NCI-H446 (cell line): ENCODE data around the gene PIM3.

Experiments used
- DNase-seq, 2 experiments: peaks; one replicate each; lab custom pipeline; 2025; lab: John Stamatoyannopoulos, UW

Gene PIM3

DNA sequence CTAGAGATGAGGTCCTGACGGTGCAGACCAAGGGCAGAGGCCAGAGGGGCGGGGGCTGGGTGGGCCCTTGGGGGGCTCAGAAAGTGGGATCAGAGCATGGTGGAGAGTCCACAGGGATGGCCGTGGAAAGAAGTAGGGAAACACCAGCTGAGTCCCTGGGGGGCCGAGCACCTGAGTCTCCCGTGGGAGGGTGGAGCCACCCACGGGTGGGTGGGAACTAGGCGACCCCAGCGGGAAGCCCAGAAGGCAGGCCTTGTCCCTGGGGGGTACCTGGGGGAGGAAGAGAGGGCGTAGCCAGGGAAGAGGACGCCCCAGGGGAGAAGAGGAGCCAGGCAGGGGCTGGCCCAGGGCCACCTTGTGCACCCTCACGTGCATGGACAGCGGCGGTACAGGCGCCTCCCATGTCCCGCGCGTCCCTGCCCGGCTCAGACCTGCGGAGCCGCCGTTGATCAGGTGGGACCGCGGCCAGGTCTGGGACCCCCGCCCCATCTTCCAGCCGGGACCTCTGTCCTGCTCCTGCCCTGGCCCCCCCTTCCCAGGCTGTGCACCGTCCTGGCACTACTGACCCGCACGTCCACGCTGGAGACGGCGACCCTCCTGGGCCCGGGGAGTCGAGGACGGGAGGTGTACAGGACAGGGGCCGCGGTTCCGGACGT lies 31.9 kb upstream of the PIM3 start:
- no peak for DNase-seq

DNA sequence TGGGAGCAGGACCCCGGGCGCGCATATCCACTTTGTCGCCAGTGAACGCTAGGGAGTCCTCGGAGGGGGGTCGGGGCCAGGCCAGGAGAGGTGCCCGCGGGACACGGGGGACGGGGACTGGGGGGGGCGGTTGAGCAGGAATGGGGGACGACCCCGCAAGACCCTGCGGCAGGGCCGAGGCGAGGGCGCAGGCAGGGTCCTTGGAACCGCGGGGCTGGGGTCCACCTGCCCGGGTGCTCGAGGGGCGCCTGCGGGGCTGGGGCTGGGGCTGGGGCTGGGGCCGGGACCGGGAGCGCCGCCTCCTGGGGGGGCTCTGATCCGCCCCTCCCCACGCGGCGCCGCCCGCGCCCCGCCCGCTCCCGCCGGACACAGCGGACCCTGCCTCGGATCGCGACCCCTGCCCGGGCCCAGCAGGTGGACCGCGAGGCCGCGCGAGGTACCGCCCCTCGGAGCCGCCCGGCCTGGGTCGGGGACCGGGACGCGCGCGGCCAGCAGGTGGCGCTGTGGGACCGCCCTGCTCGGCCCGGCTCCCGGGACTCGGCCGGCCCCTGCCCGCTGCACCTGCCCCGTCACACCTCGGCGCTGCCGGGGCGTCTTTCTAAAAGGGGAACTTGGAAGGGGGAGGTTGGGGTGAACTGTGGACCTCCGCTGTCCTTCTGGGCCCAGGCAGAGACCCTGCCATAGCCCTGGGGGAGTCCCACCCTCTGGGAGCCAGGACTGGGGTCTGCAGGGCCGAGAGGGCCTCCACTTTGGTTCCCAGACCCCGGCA lies 31.2 kb upstream of the PIM3 start:
- DNase-seq = peak in 1 of 2 experiments; percentile 59

DNA sequence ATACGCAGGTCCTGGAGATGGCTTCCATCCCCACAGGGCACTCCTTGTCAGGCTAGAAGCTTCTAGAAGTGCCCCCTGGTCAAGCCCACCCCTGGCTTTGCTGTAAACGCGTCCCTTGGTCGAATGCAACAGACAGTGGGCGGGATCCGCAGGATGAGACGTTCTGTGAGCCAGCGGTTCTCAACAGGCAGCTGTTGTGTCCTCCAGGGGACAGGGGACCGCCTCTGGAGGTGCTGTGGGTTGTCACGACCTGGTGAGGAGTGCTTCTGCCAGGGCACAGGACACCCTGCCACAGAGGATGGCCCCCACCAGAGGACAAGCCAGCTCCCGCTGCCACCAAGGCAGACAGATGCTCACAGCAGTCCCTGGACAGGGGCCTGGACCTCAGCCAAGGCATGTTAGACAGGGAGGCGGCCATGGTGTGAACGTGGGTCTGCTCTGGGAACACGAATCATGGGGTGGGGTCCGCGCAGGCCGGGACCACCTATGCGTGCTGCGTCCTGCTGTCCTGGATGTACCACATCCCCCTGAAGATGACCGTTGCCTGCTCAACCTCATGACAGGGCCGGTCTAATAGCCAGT lies 30.5 kb upstream of the PIM3 start:
- DNase-seq = no peak

DNA sequence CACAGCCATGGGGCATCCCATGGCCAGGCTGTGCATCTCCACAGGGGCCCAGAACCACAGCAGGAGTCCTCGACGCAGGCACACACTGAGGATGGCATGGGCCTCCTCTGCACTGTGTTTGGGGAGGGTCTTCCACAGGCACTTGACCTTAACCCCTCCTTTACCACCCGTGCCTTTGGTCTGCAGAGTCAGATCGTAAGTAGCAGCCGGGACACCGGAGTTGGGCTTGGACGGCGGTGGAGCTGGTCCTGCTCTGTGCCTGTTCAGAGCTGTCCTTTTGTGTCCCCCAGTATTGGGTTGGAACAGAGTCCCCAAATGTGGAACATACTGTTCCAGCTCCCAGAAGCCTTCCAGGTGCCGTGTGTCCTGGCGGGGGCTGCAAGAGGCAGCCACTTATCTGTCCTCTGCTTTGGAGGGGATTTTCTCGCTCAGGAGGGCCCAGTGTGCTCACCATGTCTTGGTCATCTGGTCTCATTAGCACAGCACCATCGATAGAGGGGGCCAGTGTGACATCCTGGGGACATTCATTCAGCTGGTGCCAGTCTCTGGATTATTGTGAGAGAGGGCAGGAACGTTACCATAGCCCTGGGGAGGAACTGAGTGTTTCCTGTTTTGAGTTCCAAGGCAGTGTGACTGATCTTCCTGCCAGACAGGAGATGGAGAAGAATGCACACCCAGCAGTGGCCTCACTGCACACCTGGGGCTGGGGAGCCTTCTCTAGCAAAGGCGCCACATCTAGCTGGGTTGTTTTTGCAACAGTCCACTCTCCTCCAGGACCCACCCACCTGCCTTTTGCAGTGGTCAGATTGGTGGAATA lies 29.8 kb upstream of the PIM3 start:
- peak in 1 of 2 experiments; percentile 11 for DNase-seq

DNA sequence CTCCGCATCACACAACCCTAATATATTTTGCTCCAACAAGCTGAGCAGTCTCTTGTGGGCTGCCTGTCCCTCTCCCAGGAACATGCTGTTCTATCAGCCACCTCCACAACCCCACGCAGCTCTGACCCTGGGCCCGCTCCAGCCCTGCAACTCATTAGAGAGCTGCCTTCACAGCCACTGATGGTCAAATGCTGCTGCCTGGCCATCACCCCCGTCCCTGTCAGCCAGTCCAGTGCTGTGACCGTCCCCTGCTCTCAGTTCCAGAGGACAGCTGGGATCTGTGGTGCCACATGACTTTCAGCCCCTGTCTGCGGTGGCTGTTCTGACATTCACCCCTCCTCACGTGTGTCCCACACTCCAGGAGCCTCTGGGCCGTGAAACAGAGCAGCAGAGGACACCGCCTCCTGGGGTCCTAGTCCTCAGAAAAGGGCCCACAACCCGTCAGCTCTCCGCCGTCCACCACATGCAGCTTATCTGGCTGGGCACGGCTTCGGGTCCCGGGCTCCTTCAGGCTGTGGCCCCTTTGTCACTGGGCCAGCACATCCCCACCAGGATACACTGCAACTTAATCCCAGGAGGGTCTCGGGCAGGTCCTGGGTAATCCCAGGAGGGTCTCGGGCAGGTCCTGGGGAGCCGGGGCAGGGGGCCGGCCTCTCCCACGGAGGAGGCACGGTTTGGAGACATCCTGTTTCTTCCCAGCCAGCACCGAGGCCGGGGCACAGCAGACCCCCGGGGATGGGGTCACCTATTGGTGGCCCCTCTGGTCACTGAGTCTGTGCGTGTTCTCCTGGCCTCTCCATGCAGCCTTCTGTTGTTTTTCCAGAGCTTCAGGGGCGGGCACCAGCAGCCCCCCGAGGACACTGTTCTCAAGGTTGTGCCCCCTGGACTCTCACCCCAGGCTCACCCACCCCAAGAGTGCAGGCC lies 27.1 kb upstream of the PIM3 start:
- DNase-seq = no peak

DNA sequence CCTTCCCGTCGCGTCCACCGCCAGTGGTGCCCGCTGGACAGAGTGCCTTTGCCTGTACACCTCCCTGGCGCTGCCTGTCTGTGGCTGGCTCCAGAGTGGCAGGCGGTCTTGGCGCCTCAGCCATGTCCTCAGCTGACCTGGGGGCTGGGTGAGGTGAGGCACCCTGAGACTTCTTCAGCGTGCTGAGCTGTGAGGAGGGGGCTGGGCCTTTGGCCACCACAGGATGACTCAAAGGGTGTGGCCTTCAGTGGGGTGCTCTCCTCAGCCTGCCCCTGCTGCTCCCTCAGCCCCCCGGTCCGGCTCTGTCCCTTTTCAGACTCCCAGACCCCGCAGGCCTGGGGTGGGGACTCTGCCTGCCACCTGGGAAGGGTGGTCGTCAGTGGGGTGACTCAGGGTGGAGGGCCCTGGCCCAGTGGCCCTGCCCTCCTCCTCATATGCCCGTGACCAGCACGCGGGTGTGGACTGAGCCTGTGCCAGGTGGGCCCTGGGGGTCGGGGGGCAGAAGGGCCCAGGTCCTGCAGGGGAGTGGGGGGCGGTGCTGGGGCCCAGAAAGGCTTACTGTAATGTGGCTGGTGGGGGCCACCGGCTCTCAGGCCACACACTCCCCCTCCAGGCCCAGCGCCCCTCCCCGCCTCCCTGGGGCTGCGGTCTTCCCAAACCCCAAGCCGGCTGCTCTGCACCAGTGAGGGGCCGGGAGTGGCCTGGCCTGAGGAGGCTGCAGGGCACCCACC lies 26.2 kb upstream of the PIM3 start:
- DNase-seq = no peak

DNA sequence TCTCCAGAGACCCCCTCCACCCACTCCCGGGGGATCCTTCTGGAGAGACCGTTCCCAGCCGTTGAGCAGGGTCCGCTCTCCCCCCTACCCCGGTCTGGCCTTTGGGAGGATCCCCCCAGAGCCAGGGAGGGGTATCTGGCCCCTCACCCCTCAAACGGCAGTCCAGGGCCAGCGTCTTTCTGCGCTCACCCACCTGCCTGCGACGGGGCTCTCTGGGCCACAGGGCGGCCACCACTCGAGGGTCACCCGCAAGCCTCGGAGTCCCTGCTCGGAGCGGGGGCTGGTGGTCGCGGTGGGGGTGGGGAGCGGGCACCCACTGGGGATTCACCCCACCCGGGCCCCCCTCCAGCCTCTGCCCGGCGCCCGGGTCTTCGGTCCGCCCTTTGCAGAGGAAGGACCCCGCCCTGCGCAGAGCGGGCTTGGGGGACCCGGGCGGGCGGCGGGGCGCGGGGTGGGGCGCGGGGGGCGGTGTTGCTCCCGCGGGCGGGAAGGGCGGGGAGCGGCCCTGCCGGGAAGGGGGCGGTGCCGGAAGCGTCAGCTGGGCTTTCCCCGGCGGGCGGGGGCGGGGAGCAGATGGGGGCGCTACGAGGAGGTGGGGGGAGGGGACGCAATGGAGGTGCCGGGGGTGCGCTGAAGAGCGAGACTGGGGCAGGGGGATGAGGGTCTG lies 25.5 kb upstream of the PIM3 start:
- DNase-seq = no peak

DNA sequence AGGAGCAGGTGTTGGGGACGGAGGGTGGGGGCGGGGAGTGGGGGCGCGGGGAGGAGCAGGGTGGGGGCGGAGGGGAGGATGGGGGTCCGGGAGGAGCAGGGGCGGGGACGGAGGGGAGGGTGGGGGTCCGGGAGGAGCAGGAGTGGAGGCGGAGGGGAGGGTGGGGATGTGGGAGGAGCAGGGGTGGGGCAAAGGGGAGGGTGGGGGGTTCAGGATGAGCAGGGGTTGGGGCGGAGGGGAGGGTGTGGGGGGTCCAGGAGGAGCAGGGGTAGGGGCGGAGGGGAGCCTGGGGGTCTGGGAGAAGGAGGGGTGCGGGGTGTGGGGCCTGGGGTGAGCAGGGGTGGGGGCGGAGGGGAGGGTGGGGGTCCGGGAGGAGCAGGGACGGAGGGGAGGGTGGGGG lies 25.0 kb upstream of the PIM3 start:
- DNase-seq = no peak

DNA sequence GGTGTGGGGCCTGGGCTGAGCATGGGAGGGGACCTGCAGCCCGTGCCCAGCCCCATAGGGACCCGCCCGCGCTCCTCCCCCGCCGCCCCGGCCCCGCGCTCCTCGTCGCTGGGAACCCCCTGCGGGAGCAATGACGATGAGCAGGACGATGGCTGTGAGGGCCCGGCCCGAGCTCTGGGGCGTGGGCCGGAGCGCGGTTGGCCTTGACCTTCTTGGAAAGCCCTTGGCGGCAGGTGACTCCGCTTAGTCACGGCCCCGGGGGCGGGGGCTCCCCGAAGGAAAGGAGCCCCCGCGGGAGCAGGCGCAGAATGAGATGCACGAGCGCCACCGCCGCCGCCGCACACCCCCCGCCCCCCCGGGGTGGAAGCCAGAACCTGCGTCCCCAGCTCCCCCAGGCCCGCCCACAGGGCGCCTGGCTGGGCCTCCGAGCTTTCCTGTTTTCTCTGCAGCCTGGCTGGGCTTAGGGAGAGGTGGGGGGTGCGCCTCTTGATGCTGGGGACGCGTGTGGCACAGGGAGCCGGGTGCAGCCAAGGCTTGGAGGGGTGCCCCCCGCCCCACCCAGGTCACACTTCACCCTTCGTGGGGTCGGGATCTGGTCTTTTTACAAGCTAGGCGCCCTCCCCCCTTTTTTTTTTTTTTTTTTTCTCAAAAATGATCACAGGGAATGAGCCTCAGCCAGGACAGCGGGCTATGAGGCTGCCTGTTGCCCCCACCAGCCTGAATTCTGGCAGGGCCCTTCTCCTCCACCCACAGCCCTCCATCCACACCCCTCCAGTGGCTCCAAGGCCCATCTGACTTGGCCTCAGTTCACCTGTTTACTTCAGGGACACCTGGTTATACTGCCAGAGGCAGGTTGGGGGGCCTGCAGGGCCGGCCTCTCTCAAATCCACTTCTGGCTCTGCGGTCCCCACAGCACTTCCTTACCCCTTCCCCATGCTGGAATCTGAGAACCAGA lies 24.3 kb upstream of the PIM3 start:
- DNase-seq = no peak

DNA sequence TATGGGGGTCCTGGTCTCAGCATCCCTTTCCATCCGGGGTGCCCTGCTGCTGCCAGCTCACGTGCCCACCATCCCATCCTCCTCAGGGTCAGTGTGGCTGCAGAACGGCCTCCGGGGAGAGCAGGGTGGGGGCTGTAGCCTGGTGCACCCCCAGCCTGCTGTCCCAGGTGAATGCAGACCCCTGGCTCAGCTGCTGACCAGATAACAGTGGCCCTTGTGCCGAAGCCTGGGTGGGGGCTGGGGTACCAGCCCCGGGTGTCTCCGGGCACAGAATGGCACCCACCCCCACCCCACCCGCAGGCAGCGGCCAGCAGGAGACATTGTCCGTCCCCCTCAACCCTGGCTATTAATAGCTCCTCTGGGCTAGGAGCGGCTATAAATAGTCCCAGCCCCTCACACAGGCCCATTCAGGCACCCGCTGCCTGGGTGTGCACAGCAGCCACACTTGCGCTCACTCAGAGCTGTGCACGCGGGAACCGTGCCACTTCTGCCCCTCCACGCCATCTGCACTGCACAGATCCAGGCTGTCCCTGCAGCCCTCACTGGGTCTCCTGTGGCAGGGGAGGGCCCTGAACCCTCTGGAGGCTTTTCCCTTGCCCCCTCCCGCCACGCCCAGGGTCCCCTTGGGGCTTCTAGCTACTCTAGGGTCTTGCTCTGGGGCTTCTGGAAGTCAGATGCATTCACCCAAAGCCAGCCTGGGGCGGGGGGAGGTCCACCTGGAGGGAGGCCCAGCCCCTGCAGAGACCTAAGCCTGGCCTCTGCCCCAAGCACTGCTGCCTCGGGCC lies 23.4 kb upstream of the PIM3 start:
- no peak for DNase-seq

DNA sequence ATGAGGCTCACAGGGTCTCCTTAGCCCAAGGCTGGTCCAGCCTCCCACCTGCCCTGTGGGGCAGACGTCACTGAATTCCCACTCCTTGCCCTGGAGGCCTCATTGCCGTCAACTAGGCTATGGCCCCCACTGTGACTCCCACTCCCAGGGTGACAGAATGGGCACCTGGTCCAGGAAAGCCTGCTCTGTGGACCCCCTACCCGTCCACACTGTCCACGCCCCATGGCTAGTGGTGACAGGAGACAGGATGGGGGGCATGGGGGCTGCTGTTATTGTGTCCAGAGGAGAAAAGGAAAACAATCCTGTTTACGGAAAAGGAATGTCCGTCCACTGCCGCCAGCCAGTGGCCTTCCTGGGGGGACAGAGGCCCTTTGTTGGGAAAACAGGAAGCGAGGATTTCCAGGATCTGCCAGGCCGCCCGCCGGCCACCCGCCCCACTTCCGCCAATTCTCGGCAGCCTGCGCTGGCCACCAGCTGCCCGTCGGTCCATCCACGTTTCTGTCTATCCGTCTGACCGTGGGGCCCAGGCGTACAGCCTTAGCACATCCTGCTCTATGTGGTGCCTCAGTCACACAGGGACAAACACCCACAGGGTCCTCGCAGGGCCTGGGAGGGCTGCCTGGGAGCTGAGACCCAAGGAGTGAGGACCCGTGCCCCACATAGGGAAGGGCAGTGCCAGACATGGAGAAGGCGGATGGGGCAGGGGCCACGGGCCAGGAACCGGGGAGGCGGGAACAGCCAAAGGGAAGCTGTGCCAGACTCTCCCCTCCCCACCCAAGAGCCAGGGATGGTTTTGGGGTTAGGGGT lies 22.6 kb upstream of the PIM3 start:
- DNase-seq = no peak

DNA sequence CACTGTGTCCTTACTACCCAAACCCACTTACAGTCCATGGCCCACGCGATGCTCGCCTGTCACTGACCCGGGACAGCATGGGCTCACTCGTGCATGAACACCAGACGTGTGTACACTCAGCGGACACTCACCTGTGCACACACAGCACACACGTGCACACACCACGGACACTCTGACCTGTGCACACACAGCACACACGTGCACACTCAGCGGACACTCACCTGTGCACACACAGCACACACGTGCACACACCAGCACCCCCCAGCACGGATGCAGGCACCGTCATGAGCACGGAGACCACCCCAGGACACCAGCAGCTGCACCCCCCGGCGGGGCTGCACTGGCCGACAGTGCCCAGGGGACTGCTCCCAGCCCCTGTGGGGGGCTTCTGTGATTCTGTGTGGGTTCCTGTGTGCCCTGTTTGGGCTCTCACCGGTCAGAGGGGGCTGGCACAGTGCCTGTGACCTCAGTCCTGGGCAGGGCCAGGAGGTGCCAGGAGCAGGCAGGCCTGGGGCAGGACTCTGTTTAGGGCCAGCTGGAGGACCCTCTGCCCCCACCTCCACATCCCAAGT lies 21.9 kb upstream of the PIM3 start:
- no peak for DNase-seq

DNA sequence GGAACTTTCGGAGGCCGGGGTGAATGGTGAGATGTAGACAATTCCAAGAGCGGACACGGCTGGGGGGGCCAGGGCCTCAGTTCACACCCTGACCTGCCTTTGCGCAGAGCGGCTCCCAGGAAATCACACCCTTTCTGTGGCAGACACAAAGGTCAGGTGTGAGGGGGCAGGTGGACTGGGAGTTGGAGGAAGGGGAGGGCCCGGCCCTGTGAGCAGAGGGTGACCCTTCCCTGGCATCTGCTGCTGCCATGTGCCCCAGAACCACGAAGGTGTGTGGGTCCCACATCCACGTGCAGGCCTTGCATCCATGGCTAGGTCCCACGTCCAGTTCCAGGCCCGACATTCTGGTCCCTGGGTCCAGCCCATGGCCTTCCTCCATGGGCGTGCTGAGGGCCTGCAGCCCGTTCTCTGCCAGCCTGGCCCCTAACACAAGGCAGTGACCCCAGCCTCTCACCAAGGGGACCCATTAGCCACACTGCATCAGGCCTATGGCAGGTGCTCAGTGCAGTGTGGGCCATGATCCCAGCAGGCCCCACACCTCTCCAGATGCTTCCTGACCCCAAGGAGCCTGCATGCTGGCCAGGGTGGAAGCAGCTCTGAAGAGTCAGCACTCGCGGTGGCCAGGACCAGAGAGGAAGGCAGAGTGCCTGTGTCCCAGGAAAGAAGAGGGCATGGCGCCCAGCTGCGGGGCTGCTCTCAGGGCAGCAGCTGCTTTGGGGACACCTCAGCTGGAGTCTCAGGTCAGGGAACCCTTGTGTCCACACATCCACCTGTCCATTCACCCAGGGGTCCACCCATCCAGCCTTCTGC lies 18.9 kb upstream of the PIM3 start:
- DNase-seq = no peak

DNA sequence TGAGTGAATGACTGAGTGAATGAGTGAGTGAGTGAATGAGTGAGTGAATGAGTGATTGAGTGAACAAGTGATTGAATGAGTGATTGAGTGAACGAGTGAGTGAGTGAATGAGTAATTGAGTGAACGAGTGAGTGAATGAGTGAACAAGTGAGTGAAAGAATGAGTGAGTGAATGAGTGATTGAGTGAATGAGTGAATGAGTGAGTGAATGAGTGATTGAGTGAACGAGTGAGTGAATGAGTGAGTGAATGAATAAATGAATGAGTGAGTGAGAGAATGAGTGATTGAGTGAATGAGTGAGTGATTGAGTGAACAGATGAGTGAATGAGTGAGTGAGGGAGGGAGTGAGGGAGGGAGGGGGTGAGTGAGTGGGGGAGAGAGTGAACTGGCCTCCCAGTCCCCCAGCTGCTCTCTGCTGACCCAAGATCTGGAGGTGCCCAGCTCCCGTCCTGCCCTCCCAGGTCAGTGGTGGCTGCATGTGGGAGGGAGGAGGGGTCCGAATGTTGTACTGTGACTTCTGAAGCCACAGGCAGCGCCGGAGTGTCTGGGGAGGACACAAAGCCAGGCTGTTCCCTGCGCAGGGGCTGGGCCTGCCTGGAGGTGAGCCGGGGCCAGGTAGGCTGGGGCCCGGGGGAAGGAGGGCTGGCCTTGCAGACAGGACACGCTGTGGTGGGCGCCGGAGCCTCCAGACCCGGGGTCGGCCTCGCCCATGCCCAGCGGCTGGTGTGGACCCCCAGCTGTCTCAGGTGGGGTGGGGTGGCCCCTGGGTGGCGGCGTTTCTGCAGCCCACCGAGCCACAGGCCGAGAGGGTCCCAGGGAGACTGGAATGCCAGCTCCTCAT lies 17.8 kb upstream of the PIM3 start:
- no peak for DNase-seq

DNA sequence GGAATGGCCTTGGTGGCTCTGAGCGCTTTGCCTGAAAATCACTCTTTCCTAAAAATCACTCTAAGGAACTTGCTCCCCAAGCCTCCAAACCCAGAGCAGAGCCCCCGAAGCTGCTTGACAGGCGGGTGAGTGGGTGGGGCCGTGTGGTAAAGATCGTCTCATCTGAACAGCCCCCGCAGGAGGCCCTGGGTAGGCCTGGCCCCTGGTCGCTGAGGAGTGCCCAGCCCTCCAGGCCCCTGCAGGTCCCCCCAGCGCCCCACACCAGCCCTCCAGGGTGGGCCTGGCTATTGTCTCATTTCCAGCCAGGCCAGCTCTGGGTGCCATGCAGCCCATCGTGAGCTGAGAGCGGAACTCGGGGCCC lies 17.2 kb upstream of the PIM3 start:
- no peak for DNase-seq
